Fibroblast of villous mesenchyme (primary cell): ENCODE results near the gene MATR3. TPM values are rescaled to one million over a fixed set of nuclear protein-coding genes. Genes with fewer than 3 reads are reported as not detected.

ENCODE experiments used
- DNase-seq: peaks from one replicate; pipeline ENCODE4 v3.0.0-alpha.2; 2010; ENCODE audit warnings: low read depth
- H3K4me3 ChIP-seq: 2 replicates; pipeline ENCODE4 v1.5.1; 2011; ENCODE audit warnings: low read depth, mild to moderate bottlenecking, low read length
- total RNA-seq: library from RNA; depleted of rRNA; stranded (reverse); fragments of >200 nt; gene quantifications from 2 replicates; pipeline ENCODE4 v1.2.3, GENCODE V29; 2012
- TF ChIP-seq, protein P1 (sequence below): IDR thresholded peaks from 2 replicates; pipeline ENCODE4 v1.5.1; 2012; ENCODE audit warnings: low read depth, mild to moderate bottlenecking, low read length; ENCODE audit not compliant: insufficient read depth

MATR3 gene
- total RNA-seq, 1 donor, result 239 TPM

DNA sequence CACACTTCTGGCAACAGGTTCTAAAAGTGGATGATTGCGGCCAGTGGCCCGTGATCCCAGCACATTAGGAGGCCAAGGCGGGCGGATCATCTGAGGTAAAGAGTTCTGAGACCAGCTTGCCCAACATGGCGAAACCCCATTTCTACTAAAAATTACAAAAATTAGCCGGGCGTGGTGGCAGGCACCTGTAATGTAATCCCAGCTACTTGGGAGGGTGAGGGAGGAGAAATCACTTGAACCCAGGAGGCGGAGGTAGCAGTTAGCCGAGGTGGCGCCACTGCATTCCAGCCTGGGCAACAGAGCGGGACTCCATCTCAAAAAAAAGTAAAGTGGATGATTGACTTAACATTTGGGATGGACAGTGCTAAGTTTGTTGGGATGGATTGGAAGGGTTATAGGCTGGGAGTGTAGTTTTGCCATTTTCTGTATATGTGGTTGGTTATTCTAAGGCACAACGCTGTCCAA is 3.4 kb downstream of the MATR3 start:
- TF ChIP-seq, protein P1, sequence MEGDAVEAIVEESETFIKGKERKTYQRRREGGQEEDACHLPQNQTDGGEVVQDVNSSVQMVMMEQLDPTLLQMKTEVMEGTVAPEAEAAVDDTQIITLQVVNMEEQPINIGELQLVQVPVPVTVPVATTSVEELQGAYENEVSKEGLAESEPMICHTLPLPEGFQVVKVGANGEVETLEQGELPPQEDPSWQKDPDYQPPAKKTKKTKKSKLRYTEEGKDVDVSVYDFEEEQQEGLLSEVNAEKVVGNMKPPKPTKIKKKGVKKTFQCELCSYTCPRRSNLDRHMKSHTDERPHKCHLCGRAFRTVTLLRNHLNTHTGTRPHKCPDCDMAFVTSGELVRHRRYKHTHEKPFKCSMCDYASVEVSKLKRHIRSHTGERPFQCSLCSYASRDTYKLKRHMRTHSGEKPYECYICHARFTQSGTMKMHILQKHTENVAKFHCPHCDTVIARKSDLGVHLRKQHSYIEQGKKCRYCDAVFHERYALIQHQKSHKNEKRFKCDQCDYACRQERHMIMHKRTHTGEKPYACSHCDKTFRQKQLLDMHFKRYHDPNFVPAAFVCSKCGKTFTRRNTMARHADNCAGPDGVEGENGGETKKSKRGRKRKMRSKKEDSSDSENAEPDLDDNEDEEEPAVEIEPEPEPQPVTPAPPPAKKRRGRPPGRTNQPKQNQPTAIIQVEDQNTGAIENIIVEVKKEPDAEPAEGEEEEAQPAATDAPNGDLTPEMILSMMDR, result no peak
- no peak for DNase-seq
- no peak overlapping the region for H3K4me3 ChIP-seq

DNA sequence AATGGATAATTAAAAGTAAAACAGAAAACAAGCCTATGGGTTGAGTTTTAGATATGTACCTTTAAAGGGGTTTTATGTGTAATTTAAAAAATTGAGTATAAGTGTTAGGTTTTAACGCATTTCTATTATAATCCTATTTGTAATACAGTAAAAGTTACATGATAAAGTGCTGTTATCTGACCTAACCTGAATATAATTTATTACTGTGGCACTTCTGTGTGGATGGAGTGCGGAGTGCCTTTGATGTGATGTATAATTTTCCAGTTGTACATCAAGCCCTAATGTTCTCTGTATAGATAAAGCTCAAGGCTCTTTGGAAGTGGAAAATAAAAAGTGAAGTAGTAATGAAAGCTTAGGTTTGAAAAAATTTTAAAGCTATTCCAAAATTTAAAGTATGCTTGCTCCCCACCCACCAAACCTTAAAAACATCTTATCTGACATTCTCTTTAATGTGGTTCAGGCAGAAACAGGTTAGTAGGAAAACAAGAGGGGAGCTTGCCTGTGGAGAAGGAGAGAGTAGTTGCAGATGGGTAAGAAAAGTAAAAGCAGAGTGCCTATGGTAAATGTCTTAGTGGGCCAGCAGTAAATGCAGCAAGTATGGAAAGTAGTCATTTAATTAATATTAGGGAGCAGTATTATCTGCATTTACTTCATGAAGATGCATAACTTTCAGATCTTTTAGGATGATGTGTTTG is 4.0 kb downstream of the MATR3 start:
- TF ChIP-seq, protein P1, result no peak
- DNase-seq, result no peak
- no peak overlapping the region for H3K4me3 ChIP-seq

DNA sequence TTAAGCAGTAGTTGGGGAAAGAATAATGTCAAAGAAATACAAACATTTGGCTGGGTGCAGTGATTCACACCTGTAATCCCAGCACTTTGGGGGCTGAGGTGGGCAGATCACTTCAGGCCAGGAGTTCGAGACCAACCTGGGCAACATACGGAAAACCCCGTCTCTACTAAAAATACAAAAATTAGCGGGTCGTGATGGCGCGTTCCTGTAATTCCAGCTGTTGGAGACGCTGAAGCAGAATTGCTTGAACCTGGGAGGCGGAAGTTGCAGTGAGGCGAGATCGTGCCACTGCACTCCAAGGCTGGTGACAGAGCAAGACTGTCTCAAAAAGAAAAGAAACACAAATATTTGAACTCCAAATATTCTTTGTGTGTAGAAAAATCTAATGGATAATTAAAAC is 4.7 kb downstream of the MATR3 start:
- DNase-seq, result no peak
- TF ChIP-seq, protein P1, result no peak
- no peak overlapping the region for H3K4me3 ChIP-seq

DNA sequence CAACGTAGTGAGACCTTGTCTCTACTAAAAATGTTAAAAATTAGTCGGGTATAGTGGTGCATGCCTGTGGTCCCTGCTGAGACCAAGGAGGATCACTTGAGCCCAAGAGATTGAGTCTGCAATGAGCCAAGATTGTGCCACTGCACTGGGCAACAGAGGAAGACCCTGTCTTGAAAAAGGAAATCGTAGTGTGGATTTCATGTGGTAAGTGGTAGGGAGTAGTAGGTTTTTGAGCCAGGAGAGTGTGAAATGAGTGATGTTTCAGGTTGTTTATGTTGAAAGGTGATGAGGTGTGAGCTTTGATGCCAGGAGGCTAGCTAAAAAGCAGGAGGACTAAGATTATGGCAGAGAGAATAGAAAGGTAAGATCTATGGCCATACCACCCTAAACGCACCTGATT is 5.9 kb downstream of the MATR3 start:
- no peak for DNase-seq
- no peak overlapping the region for H3K4me3 ChIP-seq
- TF ChIP-seq, protein P1, result no peak

DNA sequence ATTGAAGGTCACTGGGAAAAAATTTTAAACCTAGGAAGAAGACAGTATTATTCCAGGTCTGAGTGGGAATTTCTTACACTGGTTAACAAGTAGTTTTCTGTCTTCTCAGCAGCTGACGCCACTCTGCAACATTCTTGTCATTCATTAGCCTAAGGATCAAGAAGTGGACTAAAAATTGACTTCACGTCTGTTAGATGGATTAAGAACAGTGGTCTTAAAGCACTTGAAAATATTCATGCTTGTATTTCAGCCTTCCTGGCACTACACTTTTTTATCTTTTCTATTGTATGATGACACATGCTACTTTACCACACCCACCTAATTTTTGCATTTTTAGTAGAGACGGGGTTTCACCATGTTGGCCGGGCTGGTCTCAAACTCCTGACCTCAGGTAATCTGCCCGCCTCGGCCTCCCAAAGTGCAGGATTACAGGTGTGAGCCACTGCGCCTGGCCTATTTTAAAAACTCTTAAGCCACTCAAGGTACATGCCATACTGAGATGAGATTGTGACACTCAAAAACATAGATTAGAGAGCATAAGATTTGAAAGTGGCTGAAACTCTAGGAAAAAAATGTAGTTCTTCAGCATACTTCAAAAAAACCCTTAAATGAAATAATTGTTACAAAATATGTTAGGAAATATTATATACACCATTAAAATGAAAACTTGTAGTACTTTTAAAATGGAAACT is 8.4 kb downstream of the MATR3 start:
- no peak overlapping the region for H3K4me3 ChIP-seq
- DNase-seq, result no peak
- TF ChIP-seq, protein P1, result no peak

DNA sequence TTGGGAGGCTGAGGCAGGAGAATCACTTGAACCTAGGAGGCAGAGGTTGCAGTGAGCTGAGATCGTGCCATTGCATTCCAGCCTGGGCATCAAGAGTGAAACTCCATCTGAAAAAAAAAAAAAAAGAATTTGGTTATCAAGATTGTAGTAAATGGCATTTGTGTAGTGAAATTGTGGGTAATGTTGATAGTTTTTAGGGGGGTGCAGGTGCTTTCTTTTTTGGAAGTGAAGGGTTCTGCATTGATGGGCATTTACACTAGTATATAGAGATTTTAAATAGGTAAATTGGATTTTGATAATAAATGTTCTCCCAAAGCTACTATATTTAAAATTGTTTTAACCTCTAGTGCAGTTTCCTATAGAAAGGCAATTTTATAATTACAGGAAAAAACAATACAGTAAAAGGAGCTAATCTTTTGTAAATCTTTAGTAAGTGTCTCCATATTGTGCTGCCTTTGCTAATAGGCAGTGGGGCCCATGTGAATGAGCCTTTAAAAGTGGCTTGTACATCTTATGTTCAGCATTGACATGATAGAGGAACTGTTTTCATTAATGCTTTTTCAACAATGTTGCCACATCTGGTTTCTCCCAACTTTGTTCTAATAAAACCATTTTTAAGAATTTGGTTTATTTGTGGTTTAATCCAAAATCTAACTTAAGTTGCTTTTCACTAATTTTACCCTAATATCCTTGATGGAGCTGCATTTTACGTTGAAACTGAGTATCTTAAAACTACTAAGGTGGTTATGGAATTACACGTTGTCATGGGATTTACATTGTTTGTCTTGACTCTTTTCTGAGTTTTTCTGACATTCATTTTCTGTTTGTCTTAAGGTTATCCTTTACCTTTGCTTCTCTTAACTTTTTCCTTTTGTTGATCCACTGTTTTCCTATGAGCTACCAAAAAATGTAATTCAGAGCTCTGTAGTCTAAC is 11.1 kb downstream of the MATR3 start:
- TF ChIP-seq, protein P1, result no peak
- H3K4me3 ChIP-seq, result no peak overlapping the region
- DNase-seq, result no peak
